NCI-H524 treated with DMSO at 0.1 percent for 48 hours (cell line): ENCODE data around the gene TNNC2.
"Not testable (repeated sequence)": the region's sequence is repeated elsewhere in the genome, so short reads cannot be mapped to it uniquely, and the experiment has no call there.

Experiments used
- DNase-seq: peaks from one replicate; lab custom pipeline; 2025; lab: John Stamatoyannopoulos, UW

The TNNC2 gene

GRCh38 chr20:45848969-45849582, 22.0 kb upstream of the TNNC2 start:
- no peak for DNase-seq

- DNase-seq, result no peak
Measured at GRCh38 chr20:45848421-45848820, 21.3 kb upstream of the TNNC2 start.

- DNase-seq, result no peak
Measured at GRCh38 chr20:45845452-45845851, 18.3 kb upstream of the TNNC2 start.

DNA sequence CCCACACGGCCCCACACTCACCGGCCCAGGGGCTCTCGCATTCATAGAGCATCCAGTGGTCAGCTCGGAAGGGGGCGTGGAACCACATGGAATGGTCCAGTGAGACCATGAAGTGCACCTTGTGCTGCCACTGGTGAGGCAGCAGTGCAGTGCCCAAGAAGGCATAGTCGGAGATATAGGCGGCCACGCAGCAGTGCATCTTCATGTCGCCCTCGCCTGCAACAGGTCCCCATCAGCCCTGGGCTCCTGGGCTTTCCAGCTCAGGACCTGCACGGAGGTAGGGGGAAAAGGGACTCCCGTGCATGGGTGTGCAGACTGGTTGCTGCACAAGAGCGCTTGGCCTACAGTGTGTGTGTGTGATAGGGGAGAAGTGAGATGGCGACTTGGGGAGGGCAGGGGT, 16.4 kb upstream of the TNNC2 start:
- DNase-seq, result no peak

GRCh38 chr20:45842169-45842812, 15.2 kb upstream of the TNNC2 start:
- DNase-seq, result no peak

GRCh38 chr20:45841407-45842129, 14.5 kb upstream of the TNNC2 start:
- DNase-seq, result no peak

GRCh38 chr20:45840700-45841198, 13.6 kb upstream of the TNNC2 start:
- DNase-seq, result no peak

DNA sequence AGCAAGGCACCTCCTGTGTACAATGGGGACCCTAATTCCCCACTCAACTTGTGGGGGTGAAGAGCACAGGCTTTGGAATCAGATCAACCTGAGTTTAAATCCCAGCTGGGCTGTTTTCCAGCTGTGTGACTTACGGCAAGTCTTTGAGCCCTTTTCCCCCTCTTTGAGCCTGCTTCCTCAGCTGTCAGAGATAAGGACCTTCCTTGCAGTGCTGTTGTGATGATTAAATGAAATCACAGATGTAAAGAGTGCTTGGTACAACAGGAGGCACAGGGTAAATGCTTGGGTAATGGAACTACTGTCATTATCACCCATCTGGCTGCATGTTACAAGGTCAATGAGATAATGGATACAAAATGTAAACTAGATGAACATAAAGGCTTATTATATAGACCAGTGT, 9.7 kb upstream of the TNNC2 start:
- DNase-seq, result peak; percentile 73

DNA sequence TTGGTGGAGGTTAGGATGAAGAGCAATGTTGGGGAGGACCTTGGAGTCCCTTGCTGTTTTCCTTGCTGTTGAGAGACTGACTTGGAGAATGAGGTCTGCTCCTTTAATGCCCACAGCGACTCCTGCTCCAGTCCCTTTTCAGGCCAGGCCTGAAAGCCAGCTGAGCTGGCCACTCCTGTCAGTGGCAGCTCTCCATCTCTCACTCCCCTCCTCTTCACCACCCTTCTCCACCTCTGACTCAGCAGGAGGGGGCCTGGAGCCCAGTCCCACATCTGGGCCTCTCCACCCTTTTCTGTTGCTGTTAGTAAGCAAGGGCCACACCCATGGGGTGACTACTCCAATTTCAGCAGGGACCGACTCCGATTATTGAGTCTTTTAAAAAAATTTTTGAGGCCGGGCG, 8.7 kb upstream of the TNNC2 start:
- DNase-seq, result no peak

DNA sequence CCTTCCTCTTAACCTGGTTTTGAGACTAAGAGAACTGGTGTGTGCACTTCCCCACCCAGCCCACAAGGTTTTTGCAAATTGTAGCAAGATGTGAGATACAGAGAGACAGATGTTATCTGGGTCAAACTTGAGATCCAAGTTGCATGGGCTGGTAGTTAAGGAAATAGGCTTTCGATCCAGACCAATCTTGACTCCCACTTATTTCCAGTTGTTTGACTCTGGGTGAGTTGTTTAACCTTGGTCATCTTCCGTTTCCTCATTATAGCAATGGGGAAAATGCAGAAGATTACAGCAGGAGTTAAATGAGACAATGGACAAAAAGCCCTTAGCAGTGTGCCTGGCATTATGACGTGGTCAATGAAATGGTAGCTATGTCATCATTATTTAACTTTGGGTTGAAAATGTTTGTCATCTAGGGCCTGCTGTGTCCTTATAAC, 8.2 kb upstream of the TNNC2 start:
- DNase-seq, result no peak

DNA sequence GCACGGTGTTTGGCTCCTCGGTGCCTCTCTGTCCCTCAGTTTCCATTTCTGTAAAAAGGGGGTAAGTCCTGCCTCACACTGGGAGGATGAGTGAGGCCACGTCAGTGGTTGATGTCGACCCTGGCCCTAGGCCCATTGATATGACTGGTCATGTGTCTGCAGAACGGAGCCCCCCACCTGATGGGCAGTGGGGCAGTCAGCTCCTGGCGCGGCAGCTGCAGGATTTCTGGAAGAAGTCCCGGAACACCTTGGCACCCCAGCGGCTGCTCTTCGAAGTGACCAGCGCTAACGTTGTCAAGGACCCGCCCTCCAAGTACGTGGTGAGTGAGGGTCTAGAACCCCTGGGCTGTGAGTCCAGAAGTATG, 7.7 kb upstream of the TNNC2 start:
- DNase-seq, result no peak

DNA sequence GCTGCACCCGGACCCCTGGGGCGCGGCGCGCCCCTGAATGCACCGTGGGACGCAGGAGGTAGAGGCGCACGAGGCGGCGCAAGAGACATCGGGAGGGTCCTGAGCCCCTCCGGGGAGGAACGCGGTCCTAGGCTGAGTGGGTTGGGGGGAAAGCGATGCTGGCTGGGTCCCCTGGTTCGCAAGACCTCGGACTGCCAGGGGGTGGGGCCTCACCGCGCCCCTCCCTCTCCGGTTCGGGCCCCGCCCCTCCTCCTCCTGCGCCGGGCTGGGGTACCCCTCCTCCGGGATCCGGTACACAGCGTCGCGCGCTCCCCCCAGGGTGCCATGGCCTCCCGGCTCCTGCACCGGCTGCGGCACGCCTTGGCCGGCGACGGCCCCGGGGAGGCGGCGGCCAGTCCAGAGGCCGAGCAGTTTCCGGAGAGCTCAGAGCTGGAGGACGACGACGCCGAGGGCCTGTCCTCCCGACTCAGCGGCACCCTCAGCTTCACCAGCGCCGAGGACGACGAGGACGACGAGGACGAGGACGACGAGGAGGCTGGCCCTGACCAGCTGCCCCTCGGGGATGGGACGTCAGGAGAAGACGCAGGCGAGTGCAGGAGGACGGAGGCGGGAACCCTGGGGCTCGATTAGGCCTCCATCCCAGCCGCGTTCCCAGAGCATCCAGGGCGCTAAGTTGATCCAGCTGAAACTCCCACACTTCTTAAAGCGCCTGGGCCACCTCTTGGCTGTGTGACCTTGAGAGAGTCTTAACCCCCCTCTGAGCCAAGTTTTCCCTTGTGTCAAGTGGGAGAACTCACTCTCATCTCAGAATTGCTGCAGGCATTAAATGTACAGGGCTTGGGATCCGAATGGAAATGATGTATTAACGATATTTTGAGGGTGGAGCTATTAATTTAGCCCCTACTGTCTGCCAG, 7.0 kb upstream of the TNNC2 start:
- DNase-seq, result no peak

DNA sequence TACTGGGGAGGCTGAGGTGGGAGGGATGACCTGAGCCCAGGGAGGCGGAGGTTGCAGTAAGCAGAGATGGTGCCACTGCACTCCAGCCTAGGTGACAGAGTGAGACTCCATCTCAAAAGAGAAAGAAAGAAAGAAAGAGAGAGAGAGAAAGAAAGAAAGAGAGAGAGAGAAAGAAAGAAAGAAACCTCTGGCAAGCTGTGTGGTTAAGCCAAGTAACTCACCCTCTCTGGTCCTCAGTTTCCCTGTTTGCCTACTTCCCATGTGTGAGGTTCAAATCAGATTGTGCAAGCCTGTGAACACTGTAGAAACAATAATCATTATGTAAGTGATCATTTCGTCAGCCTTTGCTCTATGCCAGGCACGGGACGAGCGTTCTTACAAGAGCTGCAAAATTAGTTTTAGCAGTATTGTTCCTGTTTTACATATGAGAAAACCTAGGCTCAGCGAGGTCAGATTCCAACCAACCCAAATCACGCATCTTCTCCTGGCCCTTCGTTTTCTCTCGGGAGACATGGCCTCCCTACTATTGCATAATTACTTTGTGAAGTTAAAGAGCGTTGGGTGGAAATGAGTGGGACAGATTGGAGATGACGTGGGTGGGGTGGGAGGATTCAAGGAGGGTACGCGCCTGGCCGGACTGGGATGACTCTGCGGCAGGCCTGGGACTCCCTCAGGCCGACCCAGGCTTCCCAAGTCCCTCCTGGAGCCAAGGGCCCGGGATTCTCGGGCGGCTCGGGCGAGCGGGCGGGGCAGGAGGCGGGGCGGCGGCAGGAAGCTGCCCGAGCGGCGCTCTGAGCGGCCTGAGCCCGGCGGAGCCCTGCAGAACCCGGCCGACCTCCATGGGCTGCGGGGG, 6.1 kb upstream of the TNNC2 start, which contains the start of gene SNX21:
Gene SNX21 (plus strand): TSS at position 770 of the 853 bp plus-strand sequence. CDS start 121 bp downstream, outside the sequence.
- DNase-seq, result no peak

DNA sequence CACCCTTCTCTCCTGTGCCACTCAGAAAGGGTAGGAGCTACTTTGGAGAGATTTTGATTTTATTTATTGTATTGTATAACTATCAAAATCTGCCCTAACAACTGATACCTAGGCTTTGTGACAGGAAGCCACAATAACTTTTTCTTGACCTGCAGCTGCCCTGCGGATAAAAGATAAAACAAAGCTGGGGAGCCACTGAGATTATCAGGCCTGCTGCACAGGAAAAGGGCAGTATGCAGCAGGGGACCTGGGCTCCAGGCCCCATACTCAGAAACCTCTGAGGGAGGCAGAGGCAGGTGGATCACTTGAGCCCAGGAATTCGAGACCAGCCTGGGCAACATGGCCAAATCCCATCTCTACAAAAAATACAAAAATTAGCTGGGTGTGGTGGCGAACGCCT, 5.5 kb upstream of the TNNC2 start:
- no peak for DNase-seq

DNA sequence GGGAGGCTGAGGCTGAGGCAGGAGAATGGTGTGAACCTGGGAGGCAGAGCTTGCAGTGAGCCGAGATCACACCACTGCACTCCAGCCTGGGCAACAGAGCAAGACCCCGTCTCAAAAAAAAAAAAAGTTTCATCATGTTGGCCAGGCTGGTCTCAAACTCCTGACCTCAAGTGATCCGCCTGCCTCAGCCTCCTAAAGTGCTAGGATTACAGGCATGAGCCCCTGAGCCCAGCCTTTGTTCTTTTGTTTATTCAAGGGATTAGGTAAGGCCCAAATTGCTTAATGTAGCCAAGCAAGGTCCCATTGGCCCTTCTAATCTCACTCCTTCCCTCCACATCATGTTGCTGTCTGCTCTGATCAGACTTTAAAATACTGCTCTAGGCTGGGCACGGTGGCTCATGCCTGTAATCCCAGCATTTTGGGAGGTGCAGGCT, 2.6 kb upstream of the TNNC2 start:
- not testable (repeated sequence) for DNase-seq

DNA sequence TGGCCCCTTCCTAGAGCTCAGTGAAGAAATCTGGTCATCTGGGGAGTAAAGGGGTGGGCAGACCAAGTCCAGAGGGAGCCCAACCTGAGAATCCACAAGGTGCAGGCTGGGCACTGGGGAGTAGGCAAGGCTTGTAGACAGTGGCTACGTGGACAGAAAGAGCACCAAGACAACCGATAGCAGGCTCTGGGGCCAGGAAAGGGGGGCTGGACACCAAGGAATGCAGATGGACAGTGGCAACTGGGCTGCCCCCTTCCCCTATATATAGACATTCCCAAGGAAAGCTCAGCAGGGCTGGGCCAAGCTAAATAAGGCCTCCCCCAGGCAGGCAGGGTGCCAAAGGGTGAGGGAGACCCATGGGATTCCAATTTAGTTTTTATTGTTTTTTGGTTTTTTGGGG, 1.5 kb upstream of the TNNC2 start:
- DNase-seq, result no peak

- DNase-seq, result no peak
Measured at GRCh38 chr20:45827712-45828111, 600 bp upstream of the TNNC2 start.

- peak; percentile 97 for DNase-seq
Measured at GRCh38 chr20:45826381-45827019, 612 bp downstream of the TNNC2 start.

DNA sequence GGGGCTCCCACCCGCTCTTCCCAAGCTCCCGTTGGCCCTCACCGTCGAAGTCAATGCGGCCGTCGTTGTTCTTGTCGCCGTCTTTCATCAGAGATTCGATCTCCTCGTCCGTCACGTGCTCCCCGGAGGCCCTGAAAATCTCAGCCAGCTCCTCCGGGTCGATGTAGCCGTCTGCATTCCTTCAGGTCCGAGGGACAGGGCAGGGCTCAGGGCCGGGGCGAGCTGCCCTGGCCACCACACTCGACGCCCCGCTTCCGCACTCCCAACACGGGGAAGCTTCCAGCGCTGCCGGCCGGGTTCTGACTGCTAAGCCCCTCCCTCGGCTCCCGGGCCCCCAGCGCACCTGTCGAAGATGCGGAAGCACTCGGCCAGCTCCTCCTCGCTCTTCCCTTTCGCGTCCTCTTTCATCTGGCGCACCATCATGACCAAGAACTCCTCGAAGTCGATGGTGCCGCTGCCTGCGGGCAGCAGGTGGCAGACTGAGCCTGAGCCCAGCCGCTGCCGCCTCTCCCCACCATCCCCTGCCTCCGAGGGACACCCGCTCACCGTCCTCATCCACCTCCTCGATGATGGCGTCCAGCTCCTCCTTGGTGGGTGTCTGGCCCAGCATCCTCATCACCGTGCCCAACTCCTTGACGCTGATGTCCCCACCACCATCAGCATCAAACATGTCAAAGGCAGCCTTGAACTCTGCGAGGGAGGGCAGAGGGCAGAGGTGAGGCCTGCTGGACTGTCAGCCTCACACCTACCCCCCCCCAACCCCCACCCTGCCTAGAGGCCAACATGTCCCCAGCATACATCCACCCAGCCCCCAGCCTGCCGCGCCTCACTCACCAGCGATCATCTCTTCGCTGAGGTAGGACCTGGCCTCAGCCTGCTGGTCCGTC, 2.9 kb downstream of the TNNC2 start:
- DNase-seq, result no peak
